Pancreas (tissue), 10 donors: ENCODE measurements around the gene TNRC6A. TPM values are rescaled to one million over a fixed set of nuclear protein-coding genes. Genes with fewer than 3 reads are reported as not detected.
"Not testable (repeated sequence)": the region's sequence is repeated elsewhere in the genome, so short reads cannot be mapped to it uniquely, and the experiment has no call there.

Experiments
- ATAC-seq, 4 donors: fragments of 200-7000 bp; cut with Tn5 transposase; one replicate each; pipeline versions ENCODE4 v1.8.0 to v1.9.1; 2020; ENCODE audit warnings: mild to moderate bottlenecking in 4 of 4, moderate library complexity in 4 of 4
- DNase-seq, 6 donors: peaks; one replicate each; pipeline ENCODE4 v3.0.0-alpha.2; 2020
- FAIRE-seq: peaks from 2 replicates; lab custom pipeline; 2012; peaks lifted over from hg19 to GRCh38; lab: Jason Lieb, UNC
- H3K27ac ChIP-seq, 4 donors: fragments of 200-600 bp; sonication (generic); 1 replicate in 3 of 4; 2 replicates in 1 of 4; pipeline versions ENCODE4 v1.5.0 to v1.8.0; 2020
- H3K27me3 ChIP-seq, 4 donors: fragments of 200-600 bp; one replicate each; pipeline ENCODE4 v1.8.0; 2021
- H3K36me3 ChIP-seq, 3 donors: fragments of 200-600 bp; sonication (generic) in 1 of 3; one replicate each; pipeline versions ENCODE4 v1.5.0 to v1.8.0; 2020 to 2021
- H3K4me1 ChIP-seq, 3 donors: fragments of 200-600 bp; one replicate each; pipeline ENCODE4 v1.8.0; 2021
- H3K4me3 ChIP-seq, 4 donors: fragments of 200-600 bp; sonication (generic) in 2 of 4; one replicate each; pipeline versions ENCODE4 v1.5.0 to v1.8.0; 2020 to 2021
- H3K9me3 ChIP-seq, 4 donors: fragments of 200-600 bp; one replicate each; pipeline ENCODE4 v1.8.0; 2021
- WGBS, 2 donors: extraction: QIAGEN DNeasy Blood & Tissue Kit; methylation state at CpG; one replicate each; pipeline ENCODE4 v1.1.7; 2013; 5-methylcytosine and 5-hydroxymethylcytosine counted together
- intact Hi-C, 3 donors: fragments of 100-400 bp; cut with DNase I; formaldehyde crosslinking; loops; one replicate each; pipeline versions ENCODE4 v1.11.1 to v1.14.2; 2022
- polyA plus RNA-seq, 2 donors: library from polyadenylated mRNA; stranded (reverse); fragments of 200-250 nt; gene quantifications; one replicate each; pipeline ENCODE4 v1.2.3, GENCODE V29; 2013
- total RNA-seq, 6 donors: library from RNA; stranded (reverse); fragmentation: NEBNext Ultra II Directional in 4 of 6; extraction: Animal tissue kit (Norgen Biotek cat#: 25700) in 4 of 6; gene quantifications; one replicate each; pipeline versions ENCODE4 v1.2.1 to v1.2.4, GENCODE V29; 2021 to 2023
- TF ChIP-seq, protein P1 (sequence below), 4 donors: fragments of 200-600 bp; sonication (generic) in 3 of 4; IDR thresholded peaks; one replicate each; pipeline versions ENCODE4 v1.5.0 to v1.8.0; 2021; ENCODE audit warnings: antibody characterized with exemption in 4 of 4
- donor health status: healthy with polysubstance abuse.
- donor health status: DM: no; HTN: no; CAD: no; lungs with moderate emphysema.
- donor health status: DM: no; HTN: no; CAD: no.
- donor health status: control.
- donor health status: control.
- donor health status: Bipolar disorder and iron deficiency.
- donor health status: DM: yes; HTN: yes; CAD: no.
- donor health status: DM: no; HTN: no; CAD: no.
- donor health status: DM: no; HTN: no; CAD: no.
- donor health status: DM: yes; HTN: yes; CAD: no.

Gene TNRC6A
- total and polyA plus RNA-seq, 8 donors, result 15.6 to 33.9 (median 23.2) TPM

- Histone ChIP-seq H3K36me3 (no peaks in the 10 kb centered on the region), H3K4me3 (no peak overlapping the region), H3K27ac (no peak overlapping the region), H3K4me1 (peaks cover 19 to 39% (median 33%) of the 10 kb centered on the region in 3 donors), H3K27me3 (no peaks in the 10 kb centered on the region), H3K9me3 (no peaks in the 10 kb centered on the region)
- FAIRE-seq (no peak), DNase-seq (no peak), ATAC-seq (no peak)
- TF ChIP-seq, protein P1, sequence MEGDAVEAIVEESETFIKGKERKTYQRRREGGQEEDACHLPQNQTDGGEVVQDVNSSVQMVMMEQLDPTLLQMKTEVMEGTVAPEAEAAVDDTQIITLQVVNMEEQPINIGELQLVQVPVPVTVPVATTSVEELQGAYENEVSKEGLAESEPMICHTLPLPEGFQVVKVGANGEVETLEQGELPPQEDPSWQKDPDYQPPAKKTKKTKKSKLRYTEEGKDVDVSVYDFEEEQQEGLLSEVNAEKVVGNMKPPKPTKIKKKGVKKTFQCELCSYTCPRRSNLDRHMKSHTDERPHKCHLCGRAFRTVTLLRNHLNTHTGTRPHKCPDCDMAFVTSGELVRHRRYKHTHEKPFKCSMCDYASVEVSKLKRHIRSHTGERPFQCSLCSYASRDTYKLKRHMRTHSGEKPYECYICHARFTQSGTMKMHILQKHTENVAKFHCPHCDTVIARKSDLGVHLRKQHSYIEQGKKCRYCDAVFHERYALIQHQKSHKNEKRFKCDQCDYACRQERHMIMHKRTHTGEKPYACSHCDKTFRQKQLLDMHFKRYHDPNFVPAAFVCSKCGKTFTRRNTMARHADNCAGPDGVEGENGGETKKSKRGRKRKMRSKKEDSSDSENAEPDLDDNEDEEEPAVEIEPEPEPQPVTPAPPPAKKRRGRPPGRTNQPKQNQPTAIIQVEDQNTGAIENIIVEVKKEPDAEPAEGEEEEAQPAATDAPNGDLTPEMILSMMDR (IDR thresholded peaks at IDR 0.05), result no peak
- intact Hi-C loops, result no loop called here
Observed at GRCh38 chr16:24745391-24745790, 15.9 kb downstream of the TNRC6A start.

DNA sequence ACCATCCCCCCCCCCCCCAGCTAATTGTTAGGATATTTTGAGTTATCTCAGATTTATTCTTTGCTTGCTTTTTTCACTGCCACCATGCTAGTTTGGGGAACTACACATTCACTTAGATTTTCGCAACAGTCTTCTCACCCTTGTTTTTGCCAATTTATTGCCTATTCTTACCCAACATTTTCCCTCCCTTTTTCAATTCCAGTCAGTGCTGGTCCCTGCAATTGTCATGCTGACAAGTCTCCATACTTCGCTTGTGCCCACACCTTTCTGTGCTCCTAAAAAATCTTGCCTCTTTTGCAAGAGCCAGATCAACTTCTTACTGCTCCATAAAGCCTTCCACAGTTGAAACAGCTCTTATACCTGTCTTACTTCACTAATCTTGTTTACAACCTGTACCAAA is 16.3 kb downstream of the TNRC6A start:
- no peak overlapping the region for H3K4me3 ChIP-seq
- TF ChIP-seq, protein P1 (IDR thresholded peaks at IDR 0.05), result no peak
- DNase-seq (no peak), FAIRE-seq (no peak), ATAC-seq (no peak)
- H3K9me3 ChIP-seq, result no peaks in the 10 kb centered on the region
- no peaks in the 10 kb centered on the region for H3K27me3 ChIP-seq
- no peak overlapping the region for H3K27ac ChIP-seq
- H3K4me1 ChIP-seq, result peaks cover 22 to 41% (median 37%) of the 10 kb centered on the region in 3 donors
- intact Hi-C loops, result no loop called here
- WGBS, 2 donors, result 94 to 96% methylated on average over 2 of the region's 2 CpGs
- H3K36me3 ChIP-seq, result no peaks in the 10 kb centered on the region

DNA sequence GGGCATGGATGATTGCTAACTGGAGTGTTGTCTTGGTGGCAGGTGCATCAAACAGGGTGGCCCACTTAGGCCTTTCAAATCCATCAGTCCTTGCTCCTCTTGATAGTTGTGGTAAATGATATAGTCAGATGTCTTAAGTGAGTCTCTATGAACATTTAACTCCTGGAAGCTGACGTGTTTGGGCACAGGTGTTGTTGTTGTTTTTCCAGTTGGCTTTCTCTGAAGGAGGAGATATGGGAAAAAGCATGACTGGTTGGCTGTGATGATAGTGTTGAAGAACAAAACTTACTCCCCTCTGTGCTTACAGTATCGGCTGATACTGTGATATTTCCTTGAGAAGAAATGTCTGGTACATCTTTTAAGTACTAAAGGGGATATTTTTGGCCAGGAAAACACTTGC is 18.0 kb downstream of the TNRC6A start:
- Histone ChIP-seq H3K27me3 (no peaks in the 10 kb centered on the region), H3K4me3 (no peak overlapping the region), H3K27ac (peak overlapping the region in 2 of 4 donors; percentile 15 to 28), H3K4me1 (peaks cover 22 to 42% (median 34%) of the 10 kb centered on the region in 3 donors), H3K9me3 (no peaks in the 10 kb centered on the region), H3K36me3 (no peaks in the 10 kb centered on the region)
- WGBS, 2 donors, result 38 to 41% methylated on average over 2 of the region's 2 CpGs
- intact Hi-C loops, result no loop called here
- TF ChIP-seq, protein P1 (IDR thresholded peaks at IDR 0.05), result no peak
- FAIRE-seq (no peak), DNase-seq (no peak), ATAC-seq (peak in 3 of 4 donors; percentile 18 to 44 (median 36))

DNA sequence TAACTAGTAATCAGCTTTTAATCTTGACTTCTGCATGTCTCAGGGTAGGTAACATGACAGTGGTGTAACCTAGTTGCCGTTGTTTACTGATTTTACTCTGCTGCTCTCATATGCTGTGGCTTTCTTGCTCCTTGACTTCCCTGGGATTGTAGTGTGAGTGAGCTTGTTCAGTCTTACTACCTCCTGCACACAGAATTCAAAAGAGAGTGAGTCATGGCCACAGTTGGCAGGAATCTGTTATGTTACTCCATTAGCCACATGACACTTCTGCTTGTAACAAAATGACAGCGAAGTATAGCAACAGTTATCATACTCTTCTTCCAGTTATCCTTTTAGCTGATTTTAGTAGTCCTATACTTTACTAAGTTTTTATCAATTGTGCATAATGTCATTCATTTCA is 18.8 kb downstream of the TNRC6A start:
- no peak for FAIRE-seq

DNA sequence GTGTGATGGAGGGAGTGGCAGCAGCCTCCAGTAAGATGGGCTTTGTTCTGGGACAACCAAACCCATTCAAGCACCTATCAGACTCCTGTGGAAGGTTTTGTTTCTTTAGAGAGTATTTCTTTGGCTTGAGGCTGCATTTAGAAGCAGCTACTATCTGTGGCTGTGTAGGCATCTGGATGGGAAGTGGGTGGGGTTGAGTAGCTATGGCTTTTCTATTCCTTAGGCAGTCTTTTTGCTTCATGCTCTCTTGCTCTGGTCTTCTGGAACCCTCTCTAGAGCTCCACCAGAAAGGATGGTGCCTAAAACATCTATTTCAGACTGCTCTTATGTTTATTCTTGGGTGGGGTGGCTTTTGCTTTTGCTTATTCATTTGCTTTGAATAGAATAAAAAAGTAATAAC is 19.9 kb downstream of the TNRC6A start:
- FAIRE-seq, result no peak

More for the DNA sequence above, 18.8 kb downstream of the TNRC6A start:
- intact Hi-C loops, result no loop called here
- peak; percentile 88 to 95 (median 92) for ATAC-seq
- H3K36me3 ChIP-seq, result no peaks in the 10 kb centered on the region
- DNase-seq, result peak in 1 of 6 donors; percentile 40
- no peak overlapping the region for H3K4me3 ChIP-seq
- 55 to 75% methylated on average over 2 of the region's 2 CpGs for WGBS, 2 donors
- H3K27ac ChIP-seq, result peak overlapping the region in 2 of 4 donors; percentile 19 to 28
- H3K4me1 ChIP-seq, result peaks cover 22 to 42% (median 34%) of the 10 kb centered on the region in 3 donors
- TF ChIP-seq, protein P1 (IDR thresholded peaks at IDR 0.05), result no peak
- H3K27me3 ChIP-seq, result no peaks in the 10 kb centered on the region
- no peaks in the 10 kb centered on the region for H3K9me3 ChIP-seq

GRCh38 chr16:24749872-24750271 is 20.4 kb downstream of the TNRC6A start:
- not testable (repeated sequence) for ATAC-seq, FAIRE-seq
- peaks cover 28 to 45% (median 42%) of the 10 kb centered on the region in 3 donors for H3K4me1 ChIP-seq

More for the DNA sequence above, 19.9 kb downstream of the TNRC6A start:
- Histone ChIP-seq H3K27me3 (no peaks in the 10 kb centered on the region), H3K4me1 (peaks cover 27 to 44% (median 42%) of the 10 kb centered on the region in 3 donors), H3K36me3 (no peaks in the 10 kb centered on the region), H3K27ac (no peak overlapping the region), H3K4me3 (no peak overlapping the region), H3K9me3 (no peaks in the 10 kb centered on the region)
- DNase-seq (no peak), ATAC-seq (no peak)
- intact Hi-C loops, result no loop called here
- TF ChIP-seq, protein P1 (IDR thresholded peaks at IDR 0.05), result no peak

More at GRCh38 chr16:24749872-24750271, 20.4 kb downstream of the TNRC6A start:
- intact Hi-C loops, H3K36me3 ChIP-seq, DNase-seq, H3K4me3 ChIP-seq, H3K27me3 ChIP-seq, H3K9me3 ChIP-seq, H3K27ac ChIP-seq: not testable (repeated sequence)
- 82 to 85% methylated on average over 5 of the region's 5 CpGs for WGBS, 2 donors
